ENCODE measurements around the gene TIPIN. TPM values are rescaled to one million over a fixed set of nuclear protein-coding genes. Genes with fewer than 3 reads are reported as not detected.

Gene TIPIN
- total RNA-seq, 1 experiment from 2014 or later = 22.2 TPM

- no peaks in the 10 kb centered on the region for H3K9me3 Mint-ChIP-seq
- no peaks in the 10 kb centered on the region for H3K27me3 Mint-ChIP-seq (ENCODE audit: low read depth)
- POLR2A ChIA-PET = interaction anchor here (0.5 to 0.9 kb wide), 2 partner anchors 204 to 304 kb away, joined by 3 read pairs; no protein-coding TSS in a partner anchor
- H3K27ac Mint-ChIP-seq = no peak overlapping the region; the same call in 1 of the 2 replicates
- CTCF ChIA-PET = interaction anchor here (0.9 to 1.8 kb wide), 3 partner anchors 43 to 379 kb away, joined by 3 to 4 read pairs (median 4); partner anchors contain the start of gene SNAPC5
- no peak for DNase-seq (ENCODE audit: low spot score)
- TF ChIP-seq HMGXB4 (CRISPR knock-in tag; IDR thresholded peaks at IDR 0.05) (no peak), SP1 (CRISPR knock-in tag; conservative IDR thresholded peaks at IDR 0.05) (0 out of 2 replicates have a peak, but pooled peaks have one; percentile 16)
- peak overlapping the region; percentile 80 for H3K4me3 Mint-ChIP-seq
- peaks cover 9% of the 10 kb centered on the region; the same call in 1 of the 2 replicates for H3K36me3 Mint-ChIP-seq
- ATAC-seq = no peak
- H3K4me1 Mint-ChIP-seq = peaks cover 41% of the 10 kb centered on the region
Observed at GRCh38 chr15:66294932-66295235, 61.6 kb downstream of the TIPIN start.

DNA sequence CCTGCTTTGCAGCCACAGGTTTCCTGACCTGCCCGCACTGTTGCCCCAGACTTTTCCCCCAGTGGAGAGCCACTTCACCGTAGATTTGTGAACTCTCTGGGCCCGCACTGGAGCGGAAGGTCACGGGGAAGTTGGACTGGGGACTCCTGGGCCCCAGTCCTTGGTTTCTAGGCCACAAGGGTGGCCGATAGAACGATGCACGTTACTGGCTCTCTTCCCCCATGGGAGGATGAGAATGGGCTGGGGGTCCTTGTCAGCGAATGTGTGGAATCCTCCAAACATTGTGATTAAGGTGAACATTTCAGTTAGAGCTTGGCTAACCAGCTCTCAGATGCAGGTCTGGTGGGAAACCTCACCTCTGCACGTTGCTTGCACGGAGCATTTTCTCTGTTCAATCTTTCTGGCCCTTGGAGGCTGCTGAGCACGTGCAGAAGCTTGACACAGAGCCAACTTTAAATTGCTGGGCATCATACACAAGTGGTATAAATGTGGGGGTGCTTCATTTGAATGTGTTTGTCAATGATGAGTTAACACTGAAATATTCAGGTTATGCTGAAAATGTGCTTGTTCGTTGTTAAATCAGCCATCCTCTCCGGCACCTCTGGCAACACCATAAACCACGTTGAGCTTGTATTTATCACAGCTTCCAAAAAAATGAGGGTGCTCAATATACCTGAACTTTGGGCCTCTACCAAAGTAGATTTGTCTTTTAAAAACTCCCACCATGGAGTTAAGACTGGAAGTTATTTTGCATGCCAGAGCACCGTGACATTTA lies 62.1 kb downstream of the TIPIN start:
- ChIA-PET POLR2A (interaction anchor here (0.5 to 1.6 kb wide), 5 partner anchors 8 to 305 kb away, joined by 3 to 6 read pairs (median 3); no protein-coding TSS in a partner anchor), CTCF (interaction anchor here (0.9 to 1.8 kb wide), 3 partner anchors 43 to 378 kb away, joined by 3 to 4 read pairs (median 4); partner anchors contain the start of gene SNAPC5)
- H3K27ac Mint-ChIP-seq = peak overlapping the region; percentile 80
- TF ChIP-seq MAX (CRISPR knock-in tag; IDR thresholded peaks at IDR 0.05) (peak; percentile 28; the same call in 1 of the 2 replicates), RELA (CRISPR knock-in tag; IDR thresholded peaks at IDR 0.05; ENCODE audit: borderline replicate concordance) (0 out of 2 replicates have a peak, but pooled peaks have one; percentile 4), ARID4B (CRISPR knock-in tag; IDR thresholded peaks at IDR 0.05; ENCODE audit: borderline replicate concordance) (0 out of 2 replicates have a peak, but pooled peaks have one; percentile 42), PRRX2 (CRISPR knock-in tag; IDR thresholded peaks at IDR 0.05) (no peak), CDX4 (CRISPR knock-in tag; IDR thresholded peaks at IDR 0.05; ENCODE audit: borderline replicate concordance) (no peak)
- H3K4me3 Mint-ChIP-seq = peak overlapping the region; percentile 80
- peaks cover 41% of the 10 kb centered on the region for H3K4me1 Mint-ChIP-seq
- peaks cover 9% of the 10 kb centered on the region; the same call in 1 of the 2 replicates for H3K36me3 Mint-ChIP-seq
- ATAC-seq = peak; percentile 16
- no peaks in the 10 kb centered on the region for H3K27me3 Mint-ChIP-seq (ENCODE audit: low read depth)
- no peaks in the 10 kb centered on the region for H3K9me3 Mint-ChIP-seq
- DNase-seq (ENCODE audit: low spot score) = no peak

DNA sequence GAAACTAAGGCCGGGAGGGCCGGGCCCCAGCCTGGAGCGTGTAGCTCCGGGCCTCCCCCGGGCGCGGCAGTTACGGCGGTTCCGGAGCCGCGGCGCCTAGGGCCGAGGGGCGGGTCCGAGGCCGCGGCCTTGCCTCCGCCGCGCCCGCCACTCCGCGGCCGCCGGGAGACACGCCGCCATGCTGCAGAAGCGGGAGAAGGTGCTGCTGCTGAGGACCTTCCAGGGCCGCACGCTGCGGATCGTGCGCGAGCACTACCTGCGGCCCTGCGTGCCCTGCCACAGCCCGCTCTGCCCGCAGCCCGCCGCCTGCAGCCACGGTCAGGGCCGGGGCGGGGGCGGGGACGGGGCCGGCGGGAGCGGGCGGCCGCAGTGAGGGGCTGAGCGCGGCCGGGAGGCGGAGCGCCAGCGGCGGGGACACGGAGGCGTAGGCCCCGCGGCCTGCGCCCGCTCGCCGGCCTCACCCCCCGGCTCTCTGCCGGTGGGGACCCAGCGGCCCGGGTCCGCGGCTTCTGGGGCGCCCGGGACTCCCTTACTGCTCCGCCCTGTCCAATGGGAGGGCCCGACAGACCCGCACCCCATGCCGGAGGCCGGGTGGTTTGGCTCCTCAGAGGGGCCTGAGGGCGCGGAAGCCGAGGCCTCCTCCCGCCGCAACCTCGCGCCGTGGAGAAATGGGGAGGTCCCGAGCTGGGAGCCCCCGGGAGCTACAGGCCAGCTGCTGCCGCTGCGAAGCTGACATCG lies 62.9 kb downstream of the TIPIN start, which contains the start of gene DIS3L:
Gene DIS3L (plus strand): TSS at position 150 of the 738 bp plus-strand sequence. CDS start 29 bp downstream, at position 179.
- Mint-ChIP-seq H3K36me3 (peaks cover 9% of the 10 kb centered on the region; the same call in 1 of the 2 replicates), H3K4me3 (peak within 1 kb of the TSS; percentile 80), H3K9me3 (no peaks in the 10 kb centered on the region), H3K27ac (peak within 1 kb of the TSS; percentile 80), H3K4me1 (peaks cover 38% of the 10 kb centered on the region), H3K27me3 (ENCODE audit: low read depth) (no peaks in the 10 kb centered on the region)
- CTCF ChIA-PET = interaction anchor here (0.5 to 1.8 kb wide), 5 partner anchors 42 to 377 kb away, joined by 3 to 4 read pairs (median 4); partner anchors contain the start of gene SNAPC5
- POLR2A ChIA-PET = interaction anchor here (0.6 to 1.6 kb wide), 3 partner anchors 9 to 96 kb away, joined by 3 to 6 read pairs (median 3); no protein-coding TSS in a partner anchor
- DNase-seq (ENCODE audit: low spot score) (peak; percentile 62), ATAC-seq (peak; percentile 85)
- TF ChIP-seq NFYB (CRISPR knock-in tag; conservative IDR thresholded peaks at IDR 0.05; ENCODE audit: low read depth) (no peak; the same call in 1 of the 2 replicates), EMX1 (CRISPR knock-in tag; IDR thresholded peaks at IDR 0.05) (no peak), RORB (CRISPR knock-in tag; IDR thresholded peaks at IDR 0.05) (no peak), PRDM15 (CRISPR knock-in tag; IDR thresholded peaks at IDR 0.05) (no peak), OVOL2 (CRISPR knock-in tag; IDR thresholded peaks at IDR 0.05; ENCODE audit: borderline replicate concordance) (no peak), ZMAT4 (CRISPR knock-in tag; IDR thresholded peaks at IDR 0.05) (no peak), ZNF671 (CRISPR knock-in tag; IDR thresholded peaks at IDR 0.05) (no peak)
